ENCODE measurements around the gene CCDC77. TPM values are rescaled to one million over a fixed set of nuclear protein-coding genes. Genes with fewer than 3 reads are reported as not detected.
"Not testable (repeated sequence)": the region's sequence is repeated elsewhere in the genome, so short reads cannot be mapped to it uniquely, and the experiment has no call there.

Gene CCDC77
- total RNA-seq (10 to 100 TPM in 3 of 5 donors, 1 to 10 TPM in 2; 9.7 to 14.6 (median 10.3) TPM), total RNA-seq (3.9 to 19.3 (median 7.6) reads per million in 29 experiments)
- 13.1 TPM for total RNA-seq (2013)

DNA sequence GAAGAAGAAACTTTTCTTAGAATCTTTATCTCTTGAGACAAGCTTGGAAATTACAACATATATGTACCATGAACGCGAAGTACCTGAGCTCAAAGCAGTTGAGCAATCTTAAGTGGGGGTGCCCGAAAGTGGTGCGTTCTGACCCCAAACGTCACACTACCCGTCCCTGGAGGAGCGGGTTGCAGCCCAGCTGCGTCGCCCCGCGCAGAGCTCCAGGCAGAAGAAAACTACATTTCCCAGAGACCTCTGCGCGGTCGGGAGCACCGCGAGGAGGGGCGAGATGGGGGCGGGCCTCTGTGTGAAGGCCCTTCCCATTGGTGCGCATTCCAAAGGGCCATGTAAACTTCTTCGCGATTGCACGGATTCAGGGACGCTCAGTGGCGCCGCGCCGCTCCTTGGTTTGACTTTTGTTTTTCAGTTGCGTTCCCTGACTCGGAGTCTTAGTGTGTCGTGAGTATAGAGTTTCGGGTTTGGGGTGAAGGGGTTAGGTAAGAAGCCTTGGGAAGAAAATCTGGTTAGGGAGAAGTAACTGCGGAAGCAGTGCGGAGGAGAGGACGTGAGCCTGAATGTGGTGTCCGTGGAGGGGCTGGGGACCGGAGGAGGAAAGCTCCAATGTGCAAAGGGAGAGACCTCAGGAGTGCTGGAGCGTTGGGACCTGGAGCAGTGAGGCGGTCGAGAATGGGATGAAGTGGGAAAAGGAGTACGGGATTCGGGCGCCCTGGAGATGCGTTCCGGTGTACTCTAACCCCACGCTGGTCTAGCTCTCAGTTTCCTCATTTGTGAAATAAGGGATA, at the start of gene CCDC77:
TSS of gene CCDC77 (plus strand) at position 410 of the 794 bp plus-strand sequence. CDS start 7,740 bp downstream, outside the sequence.
- H3K27me3 ChIP-seq (replicated peaks in 1 of 2; ENCODE audit: control insufficient read depth in 2 of 2, extremely low read depth in 1 of 2, insufficient read depth in 2 of 2, low read length in 1 of 2): no peaks in the 10 kb centered on the region
- peak within 1 kb of the TSS; percentile 70 to 71 for H3K4me3 ChIP-seq (ENCODE audit: control insufficient read depth in 1 of 2, extremely low read depth in 1 of 2, low read length in 1 of 2)
- H3K36me3 ChIP-seq (ENCODE audit: control insufficient read depth in 2 of 2, extremely low read depth in 1 of 2, insufficient read depth in 1 of 2, low read length in 1 of 2): no peaks in the 10 kb centered on the region
- H3K4me1 Mint-ChIP-seq: peaks cover 0 to 5% (median 2%) of the 10 kb centered on the region in 3 donors
- ATAC-seq (replicated peaks in 1 of 4) (peak; percentile 100), DNase-seq (peak; percentile 79 to 97 (median 90))
- POLR2A ChIA-PET: interaction anchor here (0.5 to 1.9 kb wide), 7 partner anchors 12 to 1220 kb away, joined by 3 to 14 read pairs (median 5); partner anchors contain the start of gene KDM5A (in 2 of the 2)
- H3K36me3 Mint-ChIP-seq: peaks cover 17% of the 10 kb centered on the region
- H3K4me1 ChIP-seq (ENCODE audit: control insufficient read depth in 1 of 2, extremely low read depth in 1 of 2, insufficient read depth in 2 of 2, low read length in 2 of 2): peaks cover 5 to 10% of the 10 kb centered on the region in 2 experiments
- H3K4me3 Mint-ChIP-seq: no peak within 1 kb of the TSS
- H3K27ac ChIP-seq (ENCODE audit: low read length): peak within 1 kb of the TSS; percentile 37
- CTCF ChIA-PET: interaction anchor here (0.5 to 2.9 kb wide), 8 partner anchors 12 to 548 kb away, joined by 3 to 26 read pairs (median 3); partner anchors contain the start of genes KDM5A (in 2 of the 2) and RAD52 (in 1 of the 2)
- no peaks in the 10 kb centered on the region for H3K9me3 ChIP-seq
- no peaks in the 10 kb centered on the region for H3K27me3 Mint-ChIP-seq
- WGBS (ENCODE audit: insufficient coverage): 0% methylated on average over 38 of the region's 45 CpGs
- no peak within 1 kb of the TSS for H3K27ac Mint-ChIP-seq
- H3K9me3 Mint-ChIP-seq: no peaks in the 10 kb centered on the region

DNA sequence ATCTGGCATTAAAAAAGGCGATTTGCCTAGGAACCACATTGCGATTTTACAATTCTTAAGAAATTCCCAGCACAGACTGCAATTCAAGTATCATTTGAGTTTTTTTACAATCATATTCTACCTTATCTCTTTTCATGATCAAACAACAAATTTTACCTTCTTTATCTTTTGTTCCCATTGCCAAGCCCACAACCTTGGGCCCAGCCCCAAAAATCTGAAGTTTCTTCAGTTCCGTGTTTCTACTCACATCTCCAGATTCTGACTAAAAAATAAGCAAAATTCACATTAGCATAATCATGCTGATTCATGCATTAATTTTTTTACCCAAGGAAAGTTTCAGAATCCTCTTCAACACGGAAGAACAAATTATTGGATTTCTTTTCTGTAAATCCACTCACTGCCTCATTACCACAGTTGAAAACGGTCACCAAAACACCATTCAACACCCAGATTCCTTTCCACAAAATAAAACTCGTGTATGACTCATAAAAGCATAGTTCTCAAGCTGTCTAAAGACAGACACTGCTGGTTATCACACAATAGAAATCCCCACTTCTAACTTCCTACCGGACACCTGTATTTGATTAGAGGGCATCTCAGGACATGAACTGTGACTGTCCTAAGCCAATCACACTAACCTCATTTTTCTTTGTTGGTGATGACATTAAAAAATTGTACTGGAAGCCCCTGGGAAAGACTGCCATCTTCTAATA, 45.0 kb upstream of the CCDC77 start:
- ChIA-PET POLR2A (interaction anchor here in 1 of 2 donors (0.6 kb wide), 1 partner anchor 52 kb away, joined by 4 read pairs; no protein-coding TSS in a partner anchor), CTCF (no interaction called here)
- WGBS (ENCODE audit: insufficient coverage): 89% methylated on average over 5 of the region's 7 CpGs
- Mint-ChIP-seq H3K9me3 (no peaks in the 10 kb centered on the region), H3K27ac (peak overlapping the region in 1 of 2 donors; percentile 34), H3K4me3 (no peak overlapping the region), H3K36me3 (peaks cover 73% of the 10 kb centered on the region), H3K27me3 (no peaks in the 10 kb centered on the region), H3K4me1 (peaks cover 25 to 30% (median 26%) of the 10 kb centered on the region in 3 donors)
- Histone ChIP-seq H3K27ac (ENCODE audit: low read length) (no peak overlapping the region), H3K4me1 (ENCODE audit: control insufficient read depth in 1 of 2, extremely low read depth in 1 of 2, insufficient read depth in 2 of 2, low read length in 2 of 2) (no peaks in the 10 kb centered on the region), H3K27me3 (replicated peaks in 1 of 2; ENCODE audit: control insufficient read depth in 2 of 2, extremely low read depth in 1 of 2, insufficient read depth in 2 of 2, low read length in 1 of 2) (no peaks in the 10 kb centered on the region), H3K9me3 (no peaks in the 10 kb centered on the region), H3K36me3 (ENCODE audit: control insufficient read depth in 2 of 2, extremely low read depth in 1 of 2, insufficient read depth in 1 of 2, low read length in 1 of 2) (peaks cover 6 to 71% of the 10 kb centered on the region in 2 donors), H3K4me3 (ENCODE audit: control insufficient read depth in 1 of 2, extremely low read depth in 1 of 2, low read length in 1 of 2) (no peak overlapping the region)
- no peak for ATAC-seq (replicated peaks in 1 of 4)
- DNase-seq: no peak

DNA sequence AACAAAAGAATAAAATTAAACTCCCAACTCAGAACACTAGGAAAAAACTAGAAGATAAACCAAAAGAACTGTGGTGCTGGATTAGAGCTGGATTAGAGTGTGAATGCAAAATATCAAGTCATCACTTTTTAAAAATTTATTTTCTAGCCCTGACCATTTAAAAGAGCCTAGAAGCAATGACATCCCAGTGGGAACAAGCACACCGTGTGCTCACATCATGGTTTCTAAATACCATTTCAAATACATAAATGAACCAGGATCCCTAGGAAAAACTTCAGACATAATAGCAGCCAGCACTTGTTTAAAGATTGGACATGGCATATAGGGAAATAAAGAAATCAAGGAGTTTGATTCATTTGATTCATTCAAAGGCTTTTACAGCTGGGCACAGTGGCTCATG, 42.4 kb upstream of the CCDC77 start:
- Histone ChIP-seq H3K27ac (ENCODE audit: low read length) (no peak overlapping the region), H3K4me3 (ENCODE audit: control insufficient read depth in 1 of 2, extremely low read depth in 1 of 2, low read length in 1 of 2) (no peak overlapping the region), H3K9me3 (no peaks in the 10 kb centered on the region), H3K27me3 (replicated peaks in 1 of 2; ENCODE audit: control insufficient read depth in 2 of 2, extremely low read depth in 1 of 2, insufficient read depth in 2 of 2, low read length in 1 of 2) (no peaks in the 10 kb centered on the region), H3K36me3 (ENCODE audit: control insufficient read depth in 2 of 2, extremely low read depth in 1 of 2, insufficient read depth in 1 of 2, low read length in 1 of 2) (peaks cover 6 to 74% of the 10 kb centered on the region in 2 donors), H3K4me1 (ENCODE audit: control insufficient read depth in 1 of 2, extremely low read depth in 1 of 2, insufficient read depth in 2 of 2, low read length in 2 of 2) (no peaks in the 10 kb centered on the region)
- no peaks in the 10 kb centered on the region for H3K9me3 Mint-ChIP-seq
- no CpG with 5 or more reads among the region's 1 CpG for WGBS (ENCODE audit: insufficient coverage)
- peaks cover 26 to 43% (median 31%) of the 10 kb centered on the region in 3 donors for H3K4me1 Mint-ChIP-seq
- H3K4me3 Mint-ChIP-seq: no peak overlapping the region
- H3K27me3 Mint-ChIP-seq: no peaks in the 10 kb centered on the region
- peaks cover 79% of the 10 kb centered on the region for H3K36me3 Mint-ChIP-seq
- ATAC-seq (replicated peaks in 1 of 4) (no peak), DNase-seq (no peak)
- CTCF ChIA-PET: interaction anchor here in 1 of 2 donors (0.6 kb wide), 1 partner anchor 68 kb away, joined by 9 read pairs; no protein-coding TSS in a partner anchor
- H3K27ac Mint-ChIP-seq: peak overlapping the region in 1 of 2 donors; percentile 48
- POLR2A ChIA-PET: no interaction called here

DNA sequence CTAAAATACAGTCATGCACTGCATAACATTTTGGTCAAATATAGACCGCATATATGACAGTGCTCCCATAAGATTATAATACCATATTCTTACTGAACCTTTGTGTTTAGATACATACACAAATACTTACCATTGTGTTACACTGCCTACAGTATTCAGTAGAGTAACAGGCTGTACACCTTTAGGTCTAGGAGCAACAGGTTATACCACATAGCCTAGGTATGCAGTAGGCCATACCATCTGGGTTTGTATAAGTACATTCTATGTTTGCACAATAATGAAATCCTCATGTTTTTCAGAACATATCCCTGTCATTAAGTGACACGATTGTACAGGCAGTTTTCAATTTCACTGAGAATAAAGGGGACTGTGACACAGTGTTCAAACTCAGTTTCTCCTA, 34.6 kb upstream of the CCDC77 start:
- Mint-ChIP-seq H3K9me3 (peaks cover 0 to 4% (median 4%) of the 10 kb centered on the region in 3 donors), H3K36me3 (peaks cover 90% of the 10 kb centered on the region), H3K4me3 (no peak overlapping the region), H3K27me3 (no peaks in the 10 kb centered on the region), H3K4me1 (peaks cover 0 to 12% (median 8%) of the 10 kb centered on the region in 3 donors), H3K27ac (no peak overlapping the region)
- H3K9me3 ChIP-seq: no peaks in the 10 kb centered on the region
- 100% methylated on average over 1 of the region's 2 CpGs for WGBS (ENCODE audit: insufficient coverage)
- ChIA-PET POLR2A (no interaction called here), CTCF (no interaction called here)
- DNase-seq (no peak), ATAC-seq (replicated peaks in 1 of 4) (no peak)
- H3K27me3 ChIP-seq (replicated peaks in 1 of 2; ENCODE audit: control insufficient read depth in 2 of 2, extremely low read depth in 1 of 2, insufficient read depth in 2 of 2, low read length in 1 of 2): no peaks in the 10 kb centered on the region
- H3K27ac ChIP-seq (ENCODE audit: low read length): no peak overlapping the region
- no peaks in the 10 kb centered on the region for H3K4me1 ChIP-seq (ENCODE audit: control insufficient read depth in 1 of 2, extremely low read depth in 1 of 2, insufficient read depth in 2 of 2, low read length in 2 of 2)
- peaks cover 21 to 70% of the 10 kb centered on the region in 2 donors for H3K36me3 ChIP-seq (ENCODE audit: control insufficient read depth in 2 of 2, extremely low read depth in 1 of 2, insufficient read depth in 1 of 2, low read length in 1 of 2)
- no peak overlapping the region for H3K4me3 ChIP-seq (ENCODE audit: control insufficient read depth in 1 of 2, extremely low read depth in 1 of 2, low read length in 1 of 2)

DNA sequence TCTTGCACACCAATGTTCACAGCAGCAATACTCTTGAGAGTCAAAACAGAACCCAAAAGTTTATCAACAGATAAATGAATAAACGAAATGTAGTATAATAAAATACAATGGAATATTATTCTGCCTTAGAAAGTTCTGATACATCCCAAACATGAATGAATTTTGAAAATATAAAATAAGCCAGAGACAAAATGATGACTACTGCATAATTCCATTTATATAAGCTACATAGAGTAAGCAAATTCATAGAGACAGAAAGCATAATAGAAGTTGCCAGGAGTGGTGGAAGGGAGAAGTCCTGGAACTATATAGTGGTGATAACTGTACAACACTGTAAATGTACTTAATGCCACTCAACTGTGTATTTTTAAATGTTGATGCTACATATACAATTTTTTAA, 33.5 kb upstream of the CCDC77 start:
- DNase-seq: no peak
- no peaks in the 10 kb centered on the region for H3K4me1 ChIP-seq (ENCODE audit: control insufficient read depth in 1 of 2, extremely low read depth in 1 of 2, insufficient read depth in 2 of 2, low read length in 2 of 2)
- Mint-ChIP-seq H3K9me3 (peaks cover 0 to 4% (median 4%) of the 10 kb centered on the region in 3 donors), H3K27ac (peak overlapping the region in 1 of 2 donors; percentile 8), H3K36me3 (peaks cover 89% of the 10 kb centered on the region), H3K27me3 (no peaks in the 10 kb centered on the region), H3K4me1 (peaks cover 0 to 5% (median 3%) of the 10 kb centered on the region in 3 donors), H3K4me3 (no peak overlapping the region)
- H3K36me3 ChIP-seq (ENCODE audit: control insufficient read depth in 2 of 2, extremely low read depth in 1 of 2, insufficient read depth in 1 of 2, low read length in 1 of 2): peaks cover 21 to 58% of the 10 kb centered on the region in 2 donors
- ATAC-seq (replicated peaks in 1 of 4): no peak
- ChIA-PET CTCF (no interaction called here), POLR2A (no interaction called here)
- no CpG with 5 or more reads among the region's 1 CpG for WGBS (ENCODE audit: insufficient coverage)
- H3K4me3 ChIP-seq (ENCODE audit: control insufficient read depth in 1 of 2, extremely low read depth in 1 of 2, low read length in 1 of 2): no peak overlapping the region
- no peak overlapping the region for H3K27ac ChIP-seq (ENCODE audit: low read length)
- no peaks in the 10 kb centered on the region for H3K9me3 ChIP-seq
- no peaks in the 10 kb centered on the region for H3K27me3 ChIP-seq (replicated peaks in 1 of 2; ENCODE audit: control insufficient read depth in 2 of 2, extremely low read depth in 1 of 2, insufficient read depth in 2 of 2, low read length in 1 of 2)

DNA sequence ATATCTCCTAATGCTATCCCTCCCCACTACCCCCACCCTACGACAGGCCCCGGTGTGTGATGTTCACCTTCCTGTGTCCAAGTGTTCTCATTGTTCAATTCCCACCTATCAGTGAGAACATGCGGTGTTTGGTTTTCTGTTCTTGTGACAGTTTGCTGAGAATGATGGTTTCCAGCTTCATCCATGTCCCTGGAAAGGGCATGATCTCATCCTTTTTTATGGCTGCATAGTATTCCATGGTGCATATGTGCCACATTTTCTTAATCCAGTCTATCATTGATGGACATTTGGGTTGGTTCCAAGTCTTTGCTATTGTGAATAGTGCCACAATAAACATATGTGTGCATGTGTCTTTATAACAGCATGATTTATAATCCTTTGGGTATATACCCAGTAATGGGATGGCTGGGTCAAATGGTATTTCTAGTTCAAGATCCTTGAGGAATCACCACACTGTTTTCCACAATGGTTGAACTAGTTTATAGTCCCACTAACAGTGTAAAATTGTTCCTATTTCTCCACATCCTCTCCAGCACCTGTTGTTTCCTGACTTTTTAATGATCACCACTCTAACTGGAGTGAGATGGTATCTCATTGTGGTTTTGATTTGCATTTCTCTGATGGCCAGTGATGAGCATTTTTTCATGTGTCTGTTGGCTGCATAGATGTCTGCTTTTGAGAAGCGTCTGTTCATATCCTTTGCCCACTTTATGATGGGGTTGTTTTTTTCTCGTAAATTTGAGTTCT, 30.5 kb upstream of the CCDC77 start:
- H3K4me3 Mint-ChIP-seq; H3K4me3 ChIP-seq (ENCODE audit: control insufficient read depth in 1 of 2, extremely low read depth in 1 of 2, low read length in 1 of 2); DNase-seq; H3K27ac ChIP-seq (ENCODE audit: low read length); H3K4me1 ChIP-seq (ENCODE audit: control insufficient read depth in 1 of 2, extremely low read depth in 1 of 2, insufficient read depth in 2 of 2, low read length in 2 of 2); H3K27me3 Mint-ChIP-seq; POLR2A ChIA-PET; H3K27ac Mint-ChIP-seq; H3K9me3 Mint-ChIP-seq; H3K4me1 Mint-ChIP-seq; H3K9me3 ChIP-seq; H3K27me3 ChIP-seq (replicated peaks in 1 of 2; ENCODE audit: control insufficient read depth in 2 of 2, extremely low read depth in 1 of 2, insufficient read depth in 2 of 2, low read length in 1 of 2); ATAC-seq (replicated peaks in 1 of 4): not testable (repeated sequence)
- peaks cover 89% of the 10 kb centered on the region for H3K36me3 Mint-ChIP-seq
- no CpG with 5 or more reads among the region's 5 CpGs for WGBS (ENCODE audit: insufficient coverage)
- CTCF ChIA-PET: interaction anchor here in 1 of 2 donors (0.6 kb wide), 1 partner anchor 22 kb away, joined by 4 read pairs; no protein-coding TSS in a partner anchor
- peaks cover 21 to 40% of the 10 kb centered on the region in 2 donors for H3K36me3 ChIP-seq (ENCODE audit: control insufficient read depth in 2 of 2, extremely low read depth in 1 of 2, insufficient read depth in 1 of 2, low read length in 1 of 2)
